PC-9 (cell line): ENCODE data around the gene NUTF2. TPM values are rescaled to one million over a fixed set of nuclear protein-coding genes. Genes with fewer than 3 reads are reported as not detected.

Source experiments
- BruUV-seq: library from RNA; stranded (reverse); fragments of 400-500 nt; replicated peaks from 2 replicates; lab custom pipeline; 2021; lab: Mats Ljungman, UMichigan
- CTCF ChIA-PET: fragments of 300-600 bp; sonication (Branson Sonifier 250); formaldehyde crosslinking; loops from one replicate; lab custom pipeline; 2022; ENCODE audit warnings: antibody characterized with exemption; lab: Charles Lee
- POLR2A ChIA-PET: fragments of 300-600 bp; sonication (Branson Sonifier 250); formaldehyde crosslinking; loops from one replicate; lab custom pipeline; 2022; ENCODE audit warnings: antibody characterized with exemption; ENCODE audit not compliant: unreplicated experiment; lab: Charles Lee
- DNase-seq, 2 experiments: peaks; one replicate each; pipeline versions ENCODE4 v3.0.0 to v3.0.0-alpha.2; 2015 to 2022; ENCODE audit warnings: mixed read lengths in 1 of 2
- H2AFZ ChIP-seq: fragments of 200-600 bp; sonication (generic); 2 replicates; pipeline ENCODE4 v1.8.1; 2017; ENCODE audit warnings: antibody characterized with exemption
- H3F3A ChIP-seq: fragments of 200-600 bp; sonication (generic); 2 replicates; pipeline ENCODE4 v1.8.1; 2017; ENCODE audit warnings: antibody characterized with exemption, mild to moderate bottlenecking, low read depth; ENCODE audit not compliant: insufficient read depth
- H3K27ac ChIP-seq: fragments of 200-600 bp; sonication (generic); 2 replicates; pipeline ENCODE4 v1.6.1; 2016; ENCODE audit warnings: mixed run types
- H3K27me3 ChIP-seq: fragments of 200-600 bp; sonication (generic); 2 replicates; pipeline ENCODE4 v1.6.1; 2016; ENCODE audit warnings: low read depth, mixed run types; ENCODE audit not compliant: insufficient read depth
- H3K36me3 ChIP-seq: fragments of 200-600 bp; sonication (generic); 2 replicates; pipeline ENCODE4 v1.6.1; 2016; ENCODE audit warnings: low read depth, mixed run types
- H3K4me1 ChIP-seq: fragments of 200-600 bp; sonication (generic); replicated peaks from 2 replicates; pipeline ENCODE4 v1.6.1; 2016; ENCODE audit warnings: mixed run types; ENCODE audit not compliant: insufficient read depth
- H3K4me2 ChIP-seq: fragments of 200-600 bp; sonication (generic); 2 replicates; pipeline ENCODE4 v1.6.1; 2017; ENCODE audit warnings: mixed run types
- H3K4me3 ChIP-seq: fragments of 200-600 bp; sonication (generic); 2 replicates; pipeline ENCODE4 v1.6.1; 2016; ENCODE audit warnings: mixed run types
- H3K79me2 ChIP-seq: fragments of 200-600 bp; sonication (generic); 2 replicates; pipeline ENCODE4 v1.6.1; 2017; ENCODE audit warnings: low read depth, mixed run types
- H3K9me2 ChIP-seq: fragments of 200-600 bp; sonication (generic); 2 replicates; pipeline ENCODE4 v1.8.1; 2017; ENCODE audit warnings: mild to moderate bottlenecking; ENCODE audit not compliant: insufficient read depth
- H3K9me3 ChIP-seq: fragments of 200-600 bp; sonication (generic); 2 replicates; pipeline ENCODE4 v1.8.1; 2016; ENCODE audit warnings: low read depth; ENCODE audit not compliant: insufficient read depth
- H4K20me1 ChIP-seq: fragments of 200-600 bp; sonication (generic); 2 replicates; pipeline ENCODE4 v1.8.1; 2017; ENCODE audit not compliant: insufficient read depth
- CTCF ChIP-seq: fragments of 200-600 bp; sonication (generic); conservative IDR thresholded peaks from 2 replicates; pipeline ENCODE4 v1.6.1; 2017; ENCODE audit warnings: mixed run types, antibody characterized with exemption, mild to moderate bottlenecking, moderate library complexity
- EZH2 ChIP-seq: fragments of 200-600 bp; sonication (generic); IDR thresholded peaks from 2 replicates; pipeline ENCODE4 v1.8.0; 2017; ENCODE audit warnings: antibody characterized with exemption, low read depth
- intact Hi-C: fragments of 100-400 bp; cut with micrococcal nuclease; formaldehyde crosslinking; loops from one replicate; pipeline ENCODE4 v1.10.0; 2022; ENCODE audit not compliant: unreplicated experiment
- total RNA-seq: library from RNA; stranded (reverse); gene quantifications from 2 replicates; pipeline ENCODE4 v1.2.3, GENCODE V29; 2021

Gene NUTF2
- total RNA-seq, 1 experiment from 2014 or later, result 147 TPM

GRCh38 chr16:67864594-67864993 is 17.9 kb downstream of the NUTF2 start:
- H3K79me2 ChIP-seq, result peaks cover 50% of the 10 kb centered on the region
- H4K20me1 ChIP-seq, result peaks cover 74% of the 10 kb centered on the region
- no peak for DNase-seq
- H3K4me1 ChIP-seq, result peaks cover 18% of the 10 kb centered on the region
- peaks cover 33% of the 10 kb centered on the region for H3K36me3 ChIP-seq
- intact Hi-C loops, result no loop called here
- TF ChIP-seq EZH2 (no peak), CTCF (no peak)
- BruUV-seq, result no TSS peak
- H3F3A ChIP-seq, result peaks cover 31% of the 10 kb centered on the region
- H3K27me3 ChIP-seq, result no peaks in the 10 kb centered on the region
- no peak overlapping the region for H3K4me2 ChIP-seq
- ChIA-PET POLR2A (no interaction called here), CTCF (interaction anchor here (1.0 kb wide), 1 partner anchor 48 kb away, joined by 4 read pairs; no protein-coding TSS in a partner anchor)
- H3K9me3 ChIP-seq, result no peaks in the 10 kb centered on the region
- H2AFZ ChIP-seq, result no peak overlapping the region
- no peaks in the 10 kb centered on the region for H3K9me2 ChIP-seq
- no peak overlapping the region for H3K27ac ChIP-seq
- H3K4me3 ChIP-seq, result no peak overlapping the region

GRCh38 chr16:67865318-67865717 is 18.6 kb downstream of the NUTF2 start:
- no peak overlapping the region for H2AFZ ChIP-seq
- H3K36me3 ChIP-seq, result peaks cover 34% of the 10 kb centered on the region
- H3K9me3 ChIP-seq, result no peaks in the 10 kb centered on the region
- no TSS peak for BruUV-seq
- peaks cover 23% of the 10 kb centered on the region for H3F3A ChIP-seq
- peaks cover 68% of the 10 kb centered on the region for H4K20me1 ChIP-seq
- peaks cover 43% of the 10 kb centered on the region for H3K79me2 ChIP-seq
- intact Hi-C loops, result loop anchor here (1.0 kb wide), 1 partner anchor 49 kb away; no protein-coding TSS in a partner anchor
- peak in 1 of 2 experiments; percentile 48 for DNase-seq
- no peak overlapping the region for H3K4me2 ChIP-seq
- TF ChIP-seq EZH2 (no peak), CTCF (peak; percentile 47; the same call in 1 of the 2 replicates)
- H3K27ac ChIP-seq, result no peak overlapping the region
- no peak overlapping the region for H3K4me3 ChIP-seq
- peaks cover 13% of the 10 kb centered on the region for H3K4me1 ChIP-seq
- POLR2A ChIA-PET, result no interaction called here
- no peaks in the 10 kb centered on the region for H3K9me2 ChIP-seq
- CTCF ChIA-PET, result interaction anchor here (0.6 to 1.2 kb wide), 6 partner anchors 49 to 189 kb away, joined by 3 to 6 read pairs (median 4); no protein-coding TSS in a partner anchor
- H3K27me3 ChIP-seq, result no peaks in the 10 kb centered on the region

- no peak for TF ChIP-seq CTCF
- no peak for TF ChIP-seq EZH2
- H3K79me2 ChIP-seq, result peaks cover 16% of the 10 kb centered on the region
- ChIA-PET CTCF (no interaction called here), POLR2A (no interaction called here)
- peaks cover 39% of the 10 kb centered on the region for H4K20me1 ChIP-seq
- peaks cover 34% of the 10 kb centered on the region for H3F3A ChIP-seq
- BruUV-seq, result no TSS peak
- no peak overlapping the region for H3K4me3 ChIP-seq
- H3K36me3 ChIP-seq, result peaks cover 21% of the 10 kb centered on the region
- no peak overlapping the region for H3K4me2 ChIP-seq
- no peaks in the 10 kb centered on the region for H3K27me3 ChIP-seq
- no peak overlapping the region for H3K27ac ChIP-seq
- intact Hi-C loops, result no loop called here
- H3K9me2 ChIP-seq, result no peaks in the 10 kb centered on the region
- no peaks in the 10 kb centered on the region for H3K4me1 ChIP-seq
- no peak for DNase-seq
- no peak overlapping the region for H2AFZ ChIP-seq
- H3K9me3 ChIP-seq, result no peaks in the 10 kb centered on the region
Observed at GRCh38 chr16:67868290-67868689, 21.6 kb downstream of the NUTF2 start.
